ENCODE data around the gene RECQL5.

GRCh38 chr17:75684249-75684648 is 17.3 kb upstream of the RECQL5 start:
- TF ChIP-seq CTCF (conservative IDR thresholded peaks at IDR 0.05) = no peak
- TF ChIP-seq ZFX (IDR thresholded peaks at IDR 0.05) = no peak

All from C4-2B (cell line).